ENCODE data around the gene MTA3.
"Not testable (repeated sequence)": the region's sequence is repeated elsewhere in the genome, so short reads cannot be mapped to it uniquely, and the experiment has no call there.

The MTA3 gene

GRCh38 chr2:42602218-42602875 lies 33.9 kb downstream of the MTA3 start:
- Histone ChIP-seq H3K4me3 (no peak overlapping the region), H3K27ac (no peak overlapping the region)

- no peak overlapping the region for H3K4me3 ChIP-seq
- H3K27ac ChIP-seq: no peak overlapping the region
These were observed 34.4 kb downstream of the MTA3 start for GRCh38 chr2:42602876-42603219.

DNA sequence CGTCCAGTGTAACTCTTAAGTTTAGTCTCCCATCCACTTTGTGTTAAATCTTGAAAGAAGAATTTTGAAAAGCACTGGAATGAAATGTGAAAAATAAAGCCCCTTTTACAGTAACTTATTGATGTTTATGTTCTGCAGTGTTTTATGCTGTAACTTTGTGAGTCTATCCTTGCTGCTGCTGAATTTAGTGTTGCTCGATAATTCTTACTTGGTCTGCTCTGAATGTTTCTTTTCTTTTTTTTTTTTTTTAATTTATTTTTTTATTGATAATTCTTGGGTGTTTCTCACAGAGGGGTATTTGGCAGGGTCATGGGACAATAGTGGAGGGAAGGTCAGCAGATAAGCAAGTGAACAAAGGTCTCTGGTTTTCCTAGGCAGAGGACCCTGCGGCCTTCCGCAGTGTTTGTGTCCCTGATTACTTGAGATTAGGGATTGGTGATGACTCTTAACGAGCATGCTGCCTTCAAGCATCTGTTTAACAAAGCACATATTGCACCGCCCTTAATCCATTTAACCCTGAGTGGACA lies 36.0 kb downstream of the MTA3 start:
- not testable (repeated sequence) for H3K27ac ChIP-seq, H3K4me3 ChIP-seq

GRCh38 chr2:42606166-42606565 lies 37.7 kb downstream of the MTA3 start:
- H3K27ac ChIP-seq, H3K4me3 ChIP-seq: not testable (repeated sequence)

DNA sequence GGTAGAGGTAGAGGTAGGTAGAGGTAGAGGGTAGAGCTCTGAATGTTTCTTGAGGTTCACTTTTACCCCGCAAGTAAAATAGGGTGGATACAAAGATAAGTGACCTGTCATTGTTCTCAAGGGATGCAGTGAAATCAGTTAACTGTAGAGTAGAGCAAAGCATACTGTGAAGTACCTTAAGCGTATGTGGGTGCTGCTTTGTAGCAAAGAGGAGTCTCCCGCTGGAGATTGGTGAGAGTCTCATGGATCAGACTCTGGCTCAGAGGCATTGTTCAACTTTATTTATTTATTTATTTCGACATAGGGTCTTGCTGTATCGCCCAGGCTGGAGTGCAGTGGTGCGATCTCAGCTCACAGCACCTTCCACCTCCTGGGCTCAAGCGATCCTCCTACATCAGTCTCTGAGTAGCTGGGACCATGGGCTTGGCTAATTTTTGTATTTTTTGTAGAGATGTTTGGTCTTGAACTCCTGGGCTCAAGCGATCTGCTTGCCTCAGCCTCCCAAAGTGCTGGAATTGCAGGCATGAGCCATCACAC lies 38.7 kb downstream of the MTA3 start:
- no peak overlapping the region for H3K4me3 ChIP-seq
- no peak overlapping the region for H3K27ac ChIP-seq

- H3K4me3 ChIP-seq: no peak overlapping the region
- H3K27ac ChIP-seq: no peak overlapping the region
These were observed 45.0 kb downstream of the MTA3 start for GRCh38 chr2:42613281-42614064.

DNA sequence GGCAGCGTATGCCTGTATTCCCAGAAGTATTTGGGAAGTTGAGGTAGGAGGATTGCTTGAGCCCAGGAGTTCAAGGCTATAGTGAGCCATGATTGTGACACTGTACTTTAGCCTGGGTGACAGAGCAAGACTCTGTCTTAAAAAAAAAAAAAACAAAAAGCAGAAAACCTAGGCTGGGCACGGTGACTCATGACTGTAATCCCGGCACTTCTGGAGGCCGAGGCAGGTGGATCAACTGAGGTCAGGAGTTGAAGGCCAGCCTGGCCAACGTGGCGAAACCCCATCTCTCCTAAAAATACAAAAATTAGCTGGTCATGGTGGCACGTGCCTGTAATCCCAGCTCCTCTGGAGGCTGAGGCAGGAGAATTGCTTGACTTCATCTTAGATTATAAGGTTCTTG lies 46.4 kb downstream of the MTA3 start:
- Histone ChIP-seq H3K27ac (no peak overlapping the region), H3K4me3 (no peak overlapping the region)

DNA sequence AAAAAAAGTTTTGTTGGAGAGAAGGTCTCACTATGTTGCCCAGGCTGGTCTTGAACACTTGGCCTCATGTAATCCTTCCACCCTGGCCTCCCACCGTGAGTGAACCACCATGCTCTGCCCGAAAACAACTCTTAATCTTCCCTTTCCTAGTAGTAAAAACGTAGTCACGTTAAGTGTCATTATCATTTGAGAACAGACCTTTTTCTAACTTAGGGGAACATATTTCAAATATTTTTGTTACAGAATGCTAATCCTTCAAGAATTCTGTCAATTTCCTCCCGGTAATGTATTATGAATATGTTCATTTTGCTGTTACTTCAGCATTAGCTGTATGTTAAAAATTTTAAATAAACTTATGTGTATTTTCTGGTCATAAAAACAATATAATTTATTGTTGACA lies 49.7 kb downstream of the MTA3 start:
- no peak overlapping the region for H3K4me3 ChIP-seq
- H3K27ac ChIP-seq: no peak overlapping the region

GRCh38 chr2:42618972-42619371 lies 50.5 kb downstream of the MTA3 start:
- H3K27ac ChIP-seq: no peak overlapping the region
- H3K4me3 ChIP-seq: no peak overlapping the region

- H3K4me3 ChIP-seq, H3K27ac ChIP-seq: not testable (repeated sequence)
These were observed 53.2 kb downstream of the MTA3 start for GRCh38 chr2:42621626-42622025.

GRCh38 chr2:42622943-42623676 lies 54.7 kb downstream of the MTA3 start:
- no peak overlapping the region for H3K4me3 ChIP-seq
- no peak overlapping the region for H3K27ac ChIP-seq

GRCh38 chr2:42624047-42624446 lies 55.6 kb downstream of the MTA3 start:
- no peak overlapping the region for H3K27ac ChIP-seq
- H3K4me3 ChIP-seq: no peak overlapping the region

DNA sequence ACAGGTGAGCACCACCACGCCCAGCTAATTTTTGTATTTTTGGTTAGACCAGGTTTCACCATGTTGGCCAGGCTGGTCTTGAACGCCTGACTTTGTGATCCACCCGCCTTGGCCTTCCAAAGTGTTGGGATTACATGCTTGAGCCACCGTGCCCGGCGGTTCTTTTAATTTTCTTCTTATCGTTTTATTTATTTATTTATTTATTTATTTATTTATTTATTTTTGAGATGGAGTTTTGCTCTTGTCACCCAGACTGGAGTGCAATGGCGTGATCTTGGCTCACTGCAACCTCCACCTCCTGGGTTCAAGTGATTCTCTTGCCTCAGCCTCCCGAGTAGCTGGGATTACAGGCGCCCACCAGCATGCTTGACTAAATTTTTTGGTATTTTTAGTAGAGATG lies 59.6 kb downstream of the MTA3 start:
- not testable (repeated sequence) for H3K4me3 ChIP-seq, H3K27ac ChIP-seq

DNA sequence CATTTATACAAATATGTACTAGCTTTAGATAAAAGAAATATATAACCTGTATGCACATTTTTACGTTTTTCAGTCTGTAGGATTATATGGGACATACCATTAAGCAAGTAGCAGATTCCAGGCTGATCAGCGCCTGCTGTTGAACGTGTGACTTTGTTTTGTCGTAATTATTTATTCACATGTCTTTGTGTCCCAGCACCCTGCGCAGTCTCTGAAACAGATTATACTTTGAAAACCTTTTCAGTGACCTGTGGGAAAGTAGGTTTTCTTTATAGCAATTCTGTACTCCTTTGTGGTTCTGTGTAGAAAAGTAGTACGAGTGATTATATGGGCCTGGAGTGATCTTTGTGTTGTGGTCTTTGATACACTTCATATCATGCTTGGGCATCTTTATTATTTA lies 68.5 kb downstream of the MTA3 start:
- H3K27ac ChIP-seq: no peak overlapping the region
- H3K4me3 ChIP-seq: no peak overlapping the region

DNA sequence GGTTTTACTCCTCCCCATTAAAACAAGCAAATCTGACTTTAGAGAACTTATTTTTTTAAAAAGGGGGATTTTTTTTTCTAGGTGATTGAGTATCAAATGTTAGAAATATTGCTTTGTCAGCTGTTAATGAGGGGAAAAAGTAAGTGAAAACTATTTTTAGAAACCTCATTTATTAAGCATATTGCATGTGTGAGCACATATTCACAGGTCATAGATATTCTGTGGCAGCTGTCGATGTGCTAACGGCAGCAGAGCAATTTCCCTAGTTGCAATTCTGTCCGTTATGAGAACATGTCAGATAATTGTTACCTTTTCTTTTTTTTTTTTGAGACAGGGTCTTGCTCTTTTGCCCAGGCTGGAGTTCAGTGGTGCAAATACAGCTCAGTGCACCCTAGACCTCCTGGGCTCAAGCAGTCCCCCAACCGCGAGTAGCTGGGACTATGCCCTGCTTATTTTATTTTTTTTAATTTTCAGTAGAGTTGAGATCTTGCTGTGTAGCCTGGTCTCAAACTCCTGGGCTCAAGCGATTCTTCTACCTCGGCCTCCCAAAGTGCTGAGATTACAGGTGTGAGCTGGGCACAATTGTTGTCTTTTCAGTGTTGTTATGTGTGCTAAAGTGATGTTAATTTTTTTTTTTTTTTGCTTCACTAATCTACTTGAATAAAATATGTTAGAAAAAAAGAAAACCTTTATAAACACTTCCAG lies 69.8 kb downstream of the MTA3 start:
- Histone ChIP-seq H3K4me3 (no peak overlapping the region), H3K27ac (no peak overlapping the region)

DNA sequence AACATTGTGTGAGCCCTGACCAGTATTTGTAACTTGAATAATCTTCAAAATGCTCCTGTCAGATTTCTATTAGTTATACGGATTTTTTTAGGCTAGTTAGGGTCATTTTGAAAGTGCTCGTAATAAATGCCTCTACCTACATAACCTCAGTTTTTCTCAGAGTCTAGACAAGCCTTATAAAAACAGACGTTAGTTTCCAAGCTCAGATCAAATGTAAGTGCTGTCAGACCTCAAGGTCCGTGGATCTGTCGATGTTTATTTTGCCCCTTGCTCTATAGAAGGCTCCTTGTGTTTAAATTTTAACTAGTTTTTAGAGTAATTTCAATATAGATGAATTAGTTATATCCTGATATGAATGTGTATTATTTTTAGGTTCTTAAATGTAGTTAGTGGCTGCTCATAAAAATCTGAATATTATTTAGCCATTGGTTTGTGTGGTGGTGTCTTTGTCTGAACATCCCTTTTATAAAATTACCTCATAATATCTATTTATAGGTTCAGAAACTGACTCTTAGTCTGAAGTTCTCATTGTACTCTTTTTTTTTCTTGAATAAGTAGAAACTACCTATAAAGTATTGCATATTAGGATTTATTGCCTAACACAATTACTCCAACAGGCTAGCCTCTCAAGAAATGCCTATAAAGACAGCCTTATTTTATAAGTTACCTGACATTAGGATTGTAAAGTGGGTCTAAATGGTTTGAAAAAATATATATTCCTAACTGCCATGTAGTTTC lies 71.1 kb downstream of the MTA3 start:
- no peak overlapping the region for H3K4me3 ChIP-seq

GRCh38 chr2:42640261-42640660 lies 71.8 kb downstream of the MTA3 start:
- no peak overlapping the region for H3K27ac ChIP-seq
- no peak overlapping the region for H3K4me3 ChIP-seq

More for the DNA sequence above, 71.1 kb downstream of the MTA3 start:
- H3K27ac ChIP-seq: no peak overlapping the region

DNA sequence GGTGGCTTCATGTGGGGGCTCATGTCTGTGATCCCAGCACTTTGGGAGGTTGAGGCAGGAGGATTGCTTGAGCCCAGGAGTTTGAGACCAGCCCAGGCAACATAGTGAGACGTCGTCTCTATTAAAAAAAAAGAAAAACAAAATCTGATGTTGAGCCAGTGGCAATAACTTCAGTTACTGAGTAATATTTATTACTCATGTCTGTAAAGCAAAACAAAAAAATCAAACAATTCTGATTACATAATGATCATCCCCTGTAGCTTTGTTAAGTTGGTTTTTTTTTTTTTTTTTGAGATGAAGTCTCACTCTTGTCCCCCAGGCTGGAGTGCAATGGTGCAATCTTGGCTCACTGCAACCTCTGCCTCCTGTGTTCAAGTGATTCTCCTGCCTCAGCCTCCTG lies 73.9 kb downstream of the MTA3 start:
- H3K4me3 ChIP-seq, H3K27ac ChIP-seq: not testable (repeated sequence)

DNA sequence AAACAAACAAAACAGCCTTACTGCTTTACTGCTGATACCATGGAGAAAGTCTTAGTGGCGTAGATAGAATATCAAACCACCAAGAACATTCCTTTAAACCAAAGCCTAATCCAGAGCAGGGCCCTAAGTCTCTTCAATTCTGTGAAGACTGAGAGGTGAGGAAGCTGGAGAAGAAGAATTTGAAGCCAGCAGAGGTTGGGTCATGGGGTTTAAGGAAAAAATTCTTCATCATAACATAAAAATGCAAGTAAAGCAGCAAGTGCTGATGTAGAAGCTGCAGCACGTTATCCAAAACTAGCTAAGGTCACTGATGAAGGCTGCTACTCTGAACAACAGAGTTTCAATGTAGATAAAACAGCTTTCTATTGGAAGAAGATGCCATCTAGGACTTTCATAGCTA lies 77.1 kb downstream of the MTA3 start:
- H3K27ac ChIP-seq: no peak overlapping the region
- H3K4me3 ChIP-seq: no peak overlapping the region
